HG02884 (cell line): ENCODE measurements around the gene GNMT.
A peak's percentile ranks its signal among the peaks of the same experiment; 100 is the strongest.
"Not testable (repeated sequence)": the region's sequence is repeated elsewhere in the genome, so short reads cannot be mapped to it uniquely, and the experiment has no call there.

Experiments used
- ATAC-seq: cut with Tn5 transposase; IDR thresholded peaks from one replicate; pipeline ENCODE4 v1.9.1; 2021; ENCODE audit warnings: mild to moderate bottlenecking, moderate library complexity; ENCODE audit not compliant: unreplicated experiment

Gene GNMT

DNA sequence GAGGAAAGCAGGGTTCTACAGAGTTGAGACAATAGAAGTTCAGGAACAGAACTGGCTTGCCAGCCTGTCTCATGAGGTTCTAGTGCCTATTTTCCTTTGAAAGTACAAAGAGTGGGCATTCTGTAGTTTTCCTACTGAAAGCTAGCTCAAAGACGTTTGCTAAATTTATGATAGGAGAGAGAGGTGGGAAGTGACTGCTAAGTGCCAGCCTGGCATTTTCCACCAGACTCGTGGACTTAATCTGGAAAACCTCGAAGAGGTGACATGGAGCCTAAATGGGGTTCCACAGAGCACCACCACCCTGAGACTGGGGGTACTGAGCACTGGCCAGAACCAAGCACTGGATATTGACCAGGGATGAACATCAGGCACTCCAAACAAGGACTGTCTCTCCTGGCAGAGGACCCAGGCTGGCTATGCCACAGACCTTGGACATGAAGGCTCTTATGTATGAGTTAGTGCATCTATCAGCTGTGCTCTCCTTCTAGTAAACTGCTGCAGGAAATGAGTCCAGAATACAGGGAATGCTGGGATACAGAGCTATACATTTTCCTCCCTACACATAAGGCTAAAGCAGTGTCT is 11.3 kb downstream of the GNMT start:
- no peak for ATAC-seq

DNA sequence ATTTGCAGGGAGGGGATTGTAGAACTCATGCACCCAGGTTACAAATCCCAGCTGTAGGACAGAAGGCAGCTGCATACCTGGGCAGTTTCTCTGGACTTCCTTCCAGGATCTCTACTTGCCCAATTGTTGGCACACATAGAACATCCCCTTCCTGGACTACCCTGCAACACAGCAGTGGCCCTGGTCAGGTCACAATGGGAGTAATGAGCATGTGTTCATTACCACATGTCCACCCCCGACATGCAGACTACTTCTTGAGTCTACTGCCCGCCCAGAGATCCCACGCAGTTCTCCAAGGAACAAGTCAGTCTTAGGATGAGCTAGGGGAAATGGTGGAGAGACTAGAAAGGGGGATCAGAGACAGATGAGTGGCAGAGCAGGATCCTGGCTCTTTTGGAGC is 13.4 kb downstream of the GNMT start:
- ATAC-seq = no peak

DNA sequence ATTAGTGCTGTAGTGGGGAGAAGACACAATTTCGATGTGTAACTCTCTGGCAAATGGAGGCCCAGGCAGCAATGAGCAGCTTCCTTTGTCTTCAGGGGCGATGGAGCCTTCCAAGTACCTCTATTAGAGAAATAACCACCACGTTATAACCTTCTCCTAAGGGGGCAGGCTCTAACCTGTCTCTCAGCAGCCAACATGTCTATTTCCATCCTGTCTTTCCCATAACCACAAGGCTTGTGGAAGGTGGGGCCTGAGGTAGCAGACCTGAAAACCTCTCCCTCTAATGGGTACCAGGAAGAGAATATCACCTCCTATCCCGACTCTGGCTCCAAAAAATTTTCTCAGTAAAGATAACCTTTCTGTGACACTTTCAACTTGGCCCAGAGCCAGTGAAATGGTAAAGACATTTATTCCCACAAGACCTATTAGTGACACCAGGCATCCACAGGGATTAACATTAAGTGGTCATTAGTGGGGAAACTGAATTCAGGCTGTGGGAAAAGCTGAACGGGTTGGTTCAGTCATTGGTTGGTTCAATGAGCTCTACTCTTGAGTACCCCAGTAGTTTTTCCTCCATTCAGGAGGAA is 14.5 kb downstream of the GNMT start:
- no peak for ATAC-seq

DNA sequence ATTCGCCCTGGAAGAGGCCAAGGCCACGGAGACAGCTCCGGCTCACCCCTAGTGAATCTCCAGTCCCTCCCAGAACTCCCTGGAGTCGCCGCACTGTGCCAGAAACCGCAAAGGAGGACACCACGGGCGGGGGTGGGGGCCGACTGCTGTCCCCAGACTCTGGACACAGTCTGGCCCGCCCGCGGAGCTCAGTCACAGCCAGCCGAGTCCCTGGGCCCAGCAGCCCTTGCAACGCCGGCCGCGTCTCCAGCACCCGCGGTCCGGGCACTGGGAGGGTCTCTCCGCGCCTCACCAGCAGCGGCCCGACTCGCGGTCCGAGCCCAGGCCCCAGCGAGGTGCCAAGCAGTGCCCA is 17.9 kb downstream of the GNMT start:
- ATAC-seq = peak; percentile 19

DNA sequence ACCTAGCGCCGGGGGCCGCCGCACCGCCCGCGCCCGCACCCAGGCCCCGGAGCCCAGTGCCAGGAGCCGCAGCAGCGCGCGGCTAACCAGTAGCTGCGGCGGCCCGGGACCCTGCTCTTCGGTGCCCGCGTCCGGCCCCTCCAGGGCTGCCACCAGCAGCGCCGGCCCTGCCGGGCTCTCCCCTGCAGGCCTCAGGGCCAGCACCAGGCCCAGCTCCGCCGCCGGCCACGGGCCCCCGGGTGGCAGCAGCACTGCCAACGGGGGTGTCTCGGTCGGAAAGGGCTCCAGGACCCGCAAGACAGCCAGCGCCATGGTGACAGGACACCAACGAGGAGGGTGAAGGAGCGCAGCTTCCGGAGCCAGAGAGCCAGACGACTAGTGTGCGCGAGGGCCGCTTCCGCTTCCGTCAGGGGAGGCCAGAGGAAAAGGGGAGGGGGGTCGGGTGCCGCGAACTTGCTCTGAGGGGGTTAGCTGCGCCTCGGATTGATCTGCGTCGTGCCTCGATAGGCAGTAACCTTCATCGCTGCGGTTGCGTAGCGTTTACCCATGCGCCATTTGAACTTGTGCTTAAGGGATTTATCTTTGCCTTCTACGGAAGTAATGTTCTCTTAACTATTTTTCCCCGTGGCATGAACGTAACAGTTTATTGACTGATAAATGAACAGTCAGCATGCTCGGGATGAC is 18.4 kb downstream of the GNMT start, which contains the start of gene PEX6:
PEX6 (minus strand) TSS at position 343 of the 684 bp plus-strand sequence; CDS start at position 312, 31 bp downstream.
- peak; percentile 70 for ATAC-seq

DNA sequence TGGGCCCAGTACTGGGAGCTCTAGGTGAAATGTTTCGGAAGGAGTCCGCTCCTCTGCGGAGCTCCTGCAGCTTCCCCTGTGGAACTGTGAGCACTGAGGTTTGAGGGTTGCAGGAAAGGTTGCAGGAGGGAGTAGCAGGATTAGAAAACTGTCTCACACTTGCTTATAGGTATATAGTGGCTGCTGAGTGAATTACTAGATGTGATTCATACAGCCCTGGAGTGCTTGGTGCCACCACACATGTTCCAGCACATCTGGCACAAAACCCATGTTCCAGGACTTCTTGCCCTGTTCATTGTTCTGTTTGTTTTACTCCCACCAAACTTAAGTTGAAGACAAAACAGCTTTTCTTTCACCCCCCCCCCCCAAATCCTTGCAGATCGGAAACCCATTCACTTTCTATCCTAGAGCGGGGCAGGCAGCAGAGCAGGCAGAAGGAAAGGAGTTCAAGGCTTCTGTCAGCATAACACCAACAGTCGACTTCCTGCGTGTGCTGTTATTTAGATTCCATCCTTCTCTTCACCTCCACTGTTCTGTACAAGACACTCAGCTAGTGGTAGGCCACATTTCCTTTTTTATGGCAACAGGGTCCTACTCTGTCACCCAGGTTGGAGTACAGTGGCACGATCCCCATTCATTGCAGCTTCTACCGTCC is 19.1 kb downstream of the GNMT start:
- ATAC-seq = no peak

DNA sequence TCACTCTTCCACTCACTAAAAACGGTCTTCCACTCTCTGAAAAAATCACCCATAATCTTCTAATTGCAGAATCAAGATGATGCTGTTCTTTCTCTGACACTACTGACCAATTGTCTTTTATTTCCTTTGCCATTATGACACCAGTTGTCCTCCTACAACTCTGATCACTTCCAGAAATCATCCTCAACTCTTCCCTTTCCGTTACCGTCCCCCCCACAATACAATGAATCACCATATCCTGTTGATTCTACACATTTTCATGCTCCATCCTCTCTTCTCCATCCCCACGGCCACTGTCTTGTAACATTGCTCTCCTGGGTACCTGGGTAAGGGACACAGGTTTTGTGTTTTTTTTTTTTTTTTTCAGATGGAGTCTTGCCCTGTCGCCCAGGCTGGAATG is 21.3 kb downstream of the GNMT start:
- ATAC-seq = no peak

DNA sequence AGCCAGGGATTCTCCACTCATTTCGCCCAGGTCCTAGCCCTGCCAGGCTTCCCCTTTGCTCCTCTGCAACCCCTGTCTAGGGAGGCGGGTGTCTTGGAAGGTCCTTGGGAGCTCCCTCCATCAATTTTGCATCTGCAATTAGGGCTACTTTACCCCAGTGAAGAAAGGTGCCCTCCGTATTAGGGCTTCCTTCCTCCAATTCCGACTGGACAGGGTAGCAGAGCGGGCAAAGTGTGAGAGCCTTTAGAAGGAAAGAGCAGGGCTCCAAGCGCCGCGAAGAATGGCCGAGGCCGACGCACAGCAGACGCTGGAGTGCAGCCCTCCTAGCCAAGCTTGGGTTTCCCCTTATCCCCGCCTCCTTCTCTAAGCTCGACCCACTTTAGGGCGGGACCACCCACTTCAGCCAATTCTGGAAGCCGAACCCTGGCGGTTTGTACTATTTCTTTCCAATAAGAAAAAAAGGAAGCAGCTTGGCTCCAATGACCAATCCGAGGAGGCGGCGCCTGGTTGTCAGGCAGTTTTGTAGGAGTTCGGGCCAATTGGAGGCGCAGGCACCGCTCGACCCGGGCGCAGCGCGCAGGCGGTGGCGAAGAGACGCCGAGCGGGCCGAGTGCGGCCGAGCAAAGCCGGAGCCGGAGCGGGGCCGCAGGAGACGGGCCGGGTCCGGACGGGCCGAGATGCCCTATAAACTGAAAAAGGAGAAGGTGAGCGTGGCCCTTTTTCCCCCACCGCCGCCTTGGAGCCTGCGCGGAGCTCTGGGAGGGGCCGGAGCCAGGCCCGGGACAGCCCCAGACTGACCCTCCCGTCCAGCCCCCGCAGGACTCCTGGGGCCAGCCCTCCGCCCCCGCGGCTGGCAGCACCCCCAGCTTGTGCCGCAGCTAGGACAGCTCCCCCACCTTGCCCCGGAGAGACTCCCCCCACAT is 23.7 kb downstream of the GNMT start, which contains the start of gene PPP2R5D:
PPP2R5D (plus strand) TSS at position 570 of the 923 bp plus-strand sequence; CDS start at position 678, 108 bp downstream.
- ATAC-seq = peak; percentile 92

DNA sequence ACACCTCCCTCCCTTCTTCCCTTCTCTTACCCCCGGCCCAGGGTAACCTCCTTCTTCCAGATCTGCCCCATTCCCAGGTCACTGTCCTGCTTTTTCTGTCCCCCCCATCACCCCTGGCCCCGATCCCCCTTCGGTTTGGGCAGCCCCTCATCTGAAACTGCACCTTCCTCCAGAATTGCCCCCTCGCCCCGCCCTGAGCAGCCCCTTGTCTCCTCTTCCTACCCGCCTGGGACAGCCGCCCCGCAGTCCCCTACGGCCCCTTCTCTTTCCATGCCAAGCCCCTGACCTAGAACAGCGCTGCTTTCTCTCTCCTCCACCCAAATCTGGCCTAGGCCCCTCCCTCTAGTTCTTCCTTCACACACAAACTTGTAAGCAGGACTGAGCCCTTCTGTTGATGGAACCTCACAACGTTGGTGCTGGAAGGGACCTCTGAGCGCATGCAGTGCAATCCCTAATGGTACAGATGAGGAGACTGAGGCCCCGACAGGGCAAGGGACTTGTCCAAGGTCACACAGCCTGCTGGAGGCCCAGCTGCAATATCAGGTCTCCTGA is 24.4 kb downstream of the GNMT start:
- ATAC-seq = no peak

DNA sequence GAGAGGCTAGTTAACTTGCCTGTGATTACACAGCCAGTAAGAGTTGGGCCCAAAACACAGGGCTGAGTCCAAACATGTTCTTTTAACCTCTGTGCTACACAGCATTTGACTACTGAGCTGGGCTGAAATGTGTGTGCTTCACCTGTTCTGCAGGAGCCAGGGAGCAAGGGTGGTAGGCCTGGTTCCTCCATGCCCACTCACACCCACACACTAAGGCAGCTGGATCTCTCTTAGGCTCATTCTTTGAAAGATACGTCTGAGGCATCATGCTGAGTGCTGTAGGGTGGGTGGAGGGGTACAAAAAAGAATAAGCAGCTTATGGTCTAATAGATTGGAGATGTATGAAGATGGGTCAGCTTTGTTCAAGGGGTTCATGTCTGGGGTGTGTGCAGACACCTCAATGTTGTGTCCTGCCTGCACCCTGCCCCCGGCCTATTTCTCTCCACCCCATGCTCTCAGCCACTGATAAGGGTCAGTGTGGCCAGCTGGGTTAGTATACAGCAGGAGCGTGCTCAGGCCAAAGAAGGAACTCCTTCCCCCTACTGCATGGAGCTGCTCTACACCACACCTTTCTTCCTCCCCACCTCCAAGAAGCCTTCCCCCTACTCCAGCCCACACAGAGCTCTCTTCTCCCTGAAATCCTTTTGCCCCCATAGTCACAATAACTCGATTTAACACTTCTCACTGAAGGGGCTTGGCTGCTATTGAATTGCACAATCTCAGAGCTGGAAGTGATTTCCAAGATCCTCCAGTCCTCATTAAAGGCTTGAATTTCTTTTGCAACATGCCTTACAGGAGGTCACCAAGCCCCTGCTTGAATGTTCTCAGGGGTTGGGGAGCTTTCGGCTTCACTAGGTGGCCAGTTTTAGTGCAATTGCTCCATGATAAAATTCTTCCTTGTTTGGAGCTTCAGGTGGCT is 27.2 kb downstream of the GNMT start:
- no peak for ATAC-seq

DNA sequence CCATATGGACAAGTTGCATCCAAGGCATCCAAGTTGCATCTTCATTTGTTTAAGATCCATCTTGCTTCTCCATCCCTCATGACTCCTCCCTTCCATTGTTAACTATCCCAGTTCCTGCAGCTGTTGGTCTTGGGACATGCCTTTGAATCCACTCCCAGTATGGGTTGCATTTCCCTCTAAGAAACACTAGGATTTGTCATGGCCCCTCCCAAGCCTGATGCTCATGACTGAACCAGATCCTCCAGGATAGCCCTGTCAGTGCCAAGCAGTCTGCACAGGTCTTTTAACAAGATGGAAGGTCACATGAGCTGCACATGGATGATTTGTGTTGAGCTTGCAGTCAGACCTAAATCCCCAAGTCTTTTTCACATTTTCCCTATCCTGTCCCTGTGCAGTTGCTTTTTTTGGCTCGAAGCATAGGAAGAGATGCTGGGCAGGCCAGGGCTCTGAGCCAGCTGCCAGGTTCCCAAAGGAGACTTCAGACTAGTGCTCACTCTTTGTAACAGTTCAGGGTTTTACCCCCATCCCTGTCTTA is 28.0 kb downstream of the GNMT start:
- no peak for ATAC-seq

DNA sequence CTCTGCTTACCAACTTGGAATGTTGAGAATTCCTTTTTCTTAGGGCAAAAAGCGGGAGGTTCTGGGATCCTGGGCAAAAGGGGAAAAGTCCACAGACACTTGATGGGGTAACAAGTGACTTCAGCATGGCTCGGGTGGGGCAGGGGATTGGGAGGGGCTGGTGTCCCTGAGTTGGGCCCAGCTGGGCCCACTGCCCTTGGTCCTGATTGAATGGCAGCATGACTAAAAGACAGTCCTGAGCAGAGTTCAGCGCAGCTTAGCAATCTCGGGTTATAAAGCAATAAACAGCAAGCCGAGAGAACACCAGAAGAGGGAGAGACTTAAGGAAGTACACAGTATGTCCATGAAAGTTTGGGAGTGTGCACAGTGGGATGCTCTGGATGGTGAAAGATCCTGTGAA is 29.4 kb downstream of the GNMT start:
- no peak for ATAC-seq

DNA sequence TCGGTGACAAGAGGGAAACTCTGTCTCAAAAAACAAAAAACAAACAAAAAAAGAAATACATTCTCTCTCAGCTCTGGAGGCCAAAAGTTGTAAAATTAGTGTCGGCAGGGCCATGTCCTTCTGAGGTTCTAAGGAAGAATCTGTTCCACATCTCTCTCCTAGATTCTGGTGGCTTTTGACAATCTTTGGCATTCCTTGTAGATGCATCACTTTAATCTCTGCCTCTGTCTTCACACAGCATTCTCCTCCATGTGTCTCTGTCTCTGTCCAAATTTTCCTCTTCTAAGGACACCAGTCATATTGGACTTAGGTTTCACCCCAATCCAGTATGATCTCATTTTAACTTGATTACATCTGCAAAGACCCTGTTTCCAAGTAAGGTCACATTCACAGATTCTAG is 32.9 kb downstream of the GNMT start:
- ATAC-seq = no peak

DNA sequence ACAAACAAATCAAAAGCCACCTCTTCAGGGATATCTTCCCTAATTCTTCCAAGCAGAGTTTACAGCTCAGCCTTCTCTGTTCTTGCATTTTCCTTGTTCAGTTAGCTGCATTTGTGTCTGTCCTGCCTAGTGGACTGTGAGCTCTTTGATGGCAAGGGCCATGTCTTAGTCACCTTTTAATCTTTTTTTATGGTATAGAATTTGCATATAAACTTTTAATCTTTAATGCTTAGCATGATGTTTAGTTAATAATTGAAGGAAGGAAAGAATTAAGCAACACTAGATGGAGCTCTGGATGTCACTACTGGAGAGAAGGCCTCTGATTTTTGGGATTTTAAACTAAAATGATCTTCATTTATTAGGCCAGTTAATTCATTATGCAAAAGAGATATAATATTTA is 36.0 kb downstream of the GNMT start:
- no peak for ATAC-seq

DNA sequence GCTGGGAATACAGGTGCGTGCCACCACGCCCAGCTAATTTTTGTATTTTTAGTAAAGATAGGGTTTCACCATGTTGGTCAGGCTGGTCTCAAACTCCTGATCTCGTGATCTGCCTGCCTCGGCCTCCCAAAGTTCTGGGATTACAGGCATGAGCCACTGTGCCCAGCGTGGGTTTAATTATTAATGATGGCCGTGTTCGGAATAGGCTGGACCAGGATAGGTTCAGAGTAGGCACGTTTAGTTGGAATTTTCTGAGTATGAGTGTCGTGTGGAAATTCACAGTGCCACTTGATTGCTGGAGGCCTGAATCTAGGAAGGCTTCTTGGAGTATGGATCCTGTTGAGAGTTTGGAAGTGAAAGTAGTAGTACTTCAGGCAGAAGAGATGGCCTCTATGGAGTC is 37.7 kb downstream of the GNMT start:
- ATAC-seq = not testable (repeated sequence)

DNA sequence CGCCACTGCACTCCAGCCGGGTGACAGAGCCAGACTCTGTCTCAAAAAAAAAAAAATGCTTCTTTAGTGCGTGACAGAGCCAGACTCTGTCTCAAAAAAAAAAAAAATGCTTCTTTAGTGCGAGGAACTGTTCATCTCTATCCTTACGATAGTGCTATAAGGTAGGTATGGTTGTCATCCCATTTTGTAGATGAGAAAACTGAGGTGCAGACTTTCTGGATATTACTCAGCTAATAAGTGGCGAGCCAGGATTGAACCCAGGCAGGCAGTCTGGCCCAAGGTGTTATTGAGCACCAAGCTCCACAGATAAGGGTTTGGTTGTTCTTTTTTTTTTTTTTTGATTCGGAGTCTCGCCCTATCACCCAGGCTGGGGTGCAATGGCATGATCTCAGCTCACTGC is 41.3 kb downstream of the GNMT start:
- no peak for ATAC-seq

DNA sequence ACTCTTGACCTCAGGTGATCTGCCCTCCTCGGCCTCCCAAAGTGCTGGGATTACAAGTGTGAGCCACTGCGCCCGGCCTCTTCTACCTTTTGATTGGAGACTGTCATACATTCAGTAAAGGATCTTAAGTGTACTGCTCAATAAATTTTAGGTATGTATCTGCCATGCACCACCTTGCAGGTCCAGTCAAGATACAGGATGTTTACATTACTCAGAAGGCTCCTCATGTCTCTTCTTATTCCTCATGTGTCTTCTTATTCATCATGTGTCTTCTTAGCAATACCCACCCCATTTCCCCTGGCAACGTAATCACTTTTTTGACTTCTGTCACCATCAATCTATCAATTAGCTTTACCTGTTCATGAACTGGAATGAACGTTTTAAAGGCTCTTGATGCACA is 45.3 kb downstream of the GNMT start:
- no peak for ATAC-seq

DNA sequence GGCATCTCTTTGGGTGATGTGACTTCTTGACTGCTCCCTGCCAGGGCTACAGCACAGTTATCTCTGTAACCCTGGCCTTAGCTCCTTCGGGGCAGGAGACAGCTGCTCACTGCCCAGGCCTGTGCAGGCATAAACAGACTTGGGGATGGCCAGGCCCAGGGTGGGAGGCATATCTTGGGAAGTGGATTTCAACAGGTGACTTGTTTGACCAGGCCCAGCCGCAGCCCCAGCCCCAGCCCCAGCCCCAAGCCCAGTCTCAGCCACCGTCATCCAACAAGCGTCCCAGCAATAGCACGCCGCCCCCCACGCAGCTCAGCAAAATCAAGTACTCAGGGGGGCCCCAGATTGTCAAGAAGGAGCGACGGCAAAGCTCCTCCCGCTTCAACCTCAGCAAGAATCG is 45.7 kb downstream of the GNMT start:
- no peak for ATAC-seq

DNA sequence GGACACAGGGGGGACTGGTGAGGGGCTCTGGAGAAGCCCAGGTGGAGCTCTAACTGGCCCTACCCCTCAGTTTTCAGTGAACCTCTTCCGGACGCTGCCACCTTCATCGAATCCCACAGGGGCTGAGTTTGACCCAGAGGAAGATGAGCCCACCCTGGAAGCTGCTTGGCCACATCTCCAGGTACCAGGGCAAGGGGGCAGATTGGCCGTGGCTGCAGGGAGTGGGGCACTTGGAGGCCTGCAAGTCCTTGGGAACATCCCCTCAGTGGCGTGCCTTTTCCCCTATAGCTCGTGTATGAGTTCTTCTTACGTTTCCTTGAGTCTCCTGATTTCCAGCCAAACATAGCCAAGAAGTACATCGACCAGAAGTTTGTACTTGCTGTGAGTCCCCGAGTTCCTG is 46.6 kb downstream of the GNMT start:
- no peak for ATAC-seq
